Measurements from ENCODE around the gene HPCAL1.

The HPCAL1 gene

DNA sequence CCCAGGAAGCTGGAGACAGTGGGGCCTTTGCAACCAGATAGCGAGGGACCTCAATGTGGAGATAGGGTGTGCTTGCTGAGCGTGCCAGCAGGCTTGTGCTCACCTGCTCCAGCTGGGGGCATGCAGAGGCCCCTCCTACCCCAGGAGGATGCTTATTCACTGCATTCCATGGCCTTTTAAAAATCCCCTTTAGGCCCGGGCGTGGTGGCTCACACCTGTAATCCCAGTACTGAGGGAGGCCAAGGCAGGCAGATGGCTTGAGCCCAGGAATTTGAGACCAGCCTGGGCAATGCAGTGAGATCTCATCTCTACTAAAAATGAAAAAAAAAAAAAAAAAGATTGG, 90.9 kb downstream of the HPCAL1 start:
- no peak for DNase-seq

DNA sequence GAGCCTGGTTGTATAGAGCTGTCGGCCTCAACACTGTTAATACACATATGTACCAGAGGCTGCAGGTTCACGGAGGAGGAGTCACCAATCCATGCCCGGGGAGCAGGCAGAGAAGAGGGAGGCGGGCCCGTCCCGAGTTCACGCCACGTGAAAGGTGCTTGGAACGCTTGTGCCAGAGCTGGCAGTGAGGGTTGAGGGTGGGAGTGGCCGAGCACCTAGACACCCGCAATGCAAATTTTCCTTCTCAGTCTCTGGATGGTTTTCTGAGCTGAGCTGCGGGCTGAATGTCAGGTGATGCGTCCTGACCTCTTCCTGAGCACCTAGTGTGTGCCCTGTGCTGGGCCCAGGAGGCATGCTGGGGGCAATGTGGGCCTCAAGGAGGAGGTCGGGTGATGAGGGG, 93.2 kb downstream of the HPCAL1 start:
- DNase-seq = no peak

DNA sequence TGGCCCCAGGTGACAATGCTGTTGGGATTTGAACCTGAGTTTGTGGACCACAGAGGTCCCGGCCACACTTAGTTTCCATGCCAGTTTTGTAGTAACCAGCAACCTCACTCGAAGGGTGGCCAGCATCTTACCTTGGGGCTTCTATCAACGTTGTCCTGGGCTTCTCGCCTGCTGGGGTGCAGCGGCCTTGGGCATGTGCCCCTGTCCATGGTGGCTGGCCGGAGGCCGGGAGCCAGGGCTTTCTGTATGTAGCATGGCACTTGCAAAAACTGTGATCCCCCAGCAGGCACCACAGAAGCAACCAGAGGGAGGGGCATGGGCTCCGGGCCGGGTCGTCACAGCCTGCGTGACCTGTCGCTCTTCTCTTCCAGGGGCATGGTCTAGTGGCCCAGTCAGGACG, 93.8 kb downstream of the HPCAL1 start:
- DNase-seq = no peak

DNA sequence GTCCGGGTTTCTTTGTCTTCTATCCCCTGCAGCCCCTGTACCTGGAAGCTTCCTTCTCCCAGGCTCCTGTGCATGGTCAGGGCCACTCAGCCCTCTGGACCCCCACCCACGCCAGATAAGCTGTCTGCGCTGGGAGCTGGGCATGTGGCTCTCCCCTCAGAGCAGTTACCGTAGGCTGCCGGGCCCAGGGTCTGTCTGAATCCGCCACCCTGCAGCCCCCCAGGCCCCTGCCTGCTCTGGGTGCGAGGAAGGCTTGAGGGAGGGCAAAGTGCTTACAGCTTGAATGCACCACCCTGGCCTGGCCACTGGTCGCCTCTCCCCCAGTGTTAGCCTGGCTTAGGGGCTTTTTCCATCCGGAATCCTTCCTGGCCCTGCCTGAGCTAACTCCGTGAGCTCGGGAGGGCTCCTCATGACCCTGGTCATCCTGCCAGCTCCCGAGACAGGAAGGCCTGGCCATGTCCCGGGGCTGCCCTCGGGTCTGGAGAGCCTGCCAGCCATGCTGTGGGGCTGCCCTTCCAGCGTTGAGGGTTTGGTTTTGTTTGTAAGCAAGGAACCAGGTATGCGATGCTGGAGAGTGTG, 94.7 kb downstream of the HPCAL1 start:
- DNase-seq = no peak

DNA sequence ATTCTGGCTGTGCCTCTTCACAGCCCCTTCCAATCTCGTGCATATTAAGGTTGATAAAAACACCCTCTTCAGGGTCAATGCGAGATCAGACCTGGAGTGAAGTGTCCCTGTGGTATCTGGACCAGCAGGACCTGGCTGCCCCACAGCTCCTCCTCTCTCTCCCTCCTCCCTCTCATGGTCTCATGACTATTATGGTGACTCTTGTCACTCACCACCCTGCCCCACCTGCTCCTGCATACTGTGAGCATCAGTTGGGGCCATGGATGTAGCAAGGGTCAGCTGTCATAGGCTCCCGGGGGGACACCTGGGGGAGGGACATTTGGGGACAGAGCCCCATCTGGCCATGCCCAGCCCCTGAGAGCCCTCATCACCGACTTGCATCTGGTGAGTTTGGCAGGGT, 95.2 kb downstream of the HPCAL1 start:
- no peak for DNase-seq

DNA sequence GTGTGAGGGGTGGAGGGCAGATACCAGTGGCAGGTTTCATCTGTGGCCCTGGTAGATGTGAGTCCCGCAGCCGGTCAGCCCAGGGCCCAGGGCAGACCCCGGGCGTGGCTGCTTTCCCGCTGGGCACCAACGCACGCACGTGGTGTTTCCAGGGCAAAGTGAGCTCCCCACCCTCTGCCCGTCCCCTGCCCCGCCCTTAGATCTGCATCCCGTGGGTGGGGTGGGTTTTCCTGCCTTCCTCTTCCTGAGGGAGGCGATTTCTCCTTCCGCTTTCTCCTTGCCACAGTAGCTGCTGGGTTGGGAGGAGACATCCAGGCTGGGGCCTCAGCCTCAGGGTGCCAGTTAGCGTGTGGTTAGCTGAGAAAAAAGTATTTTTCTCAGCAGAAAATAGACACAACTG, 95.8 kb downstream of the HPCAL1 start:
- DNase-seq = no peak

DNA sequence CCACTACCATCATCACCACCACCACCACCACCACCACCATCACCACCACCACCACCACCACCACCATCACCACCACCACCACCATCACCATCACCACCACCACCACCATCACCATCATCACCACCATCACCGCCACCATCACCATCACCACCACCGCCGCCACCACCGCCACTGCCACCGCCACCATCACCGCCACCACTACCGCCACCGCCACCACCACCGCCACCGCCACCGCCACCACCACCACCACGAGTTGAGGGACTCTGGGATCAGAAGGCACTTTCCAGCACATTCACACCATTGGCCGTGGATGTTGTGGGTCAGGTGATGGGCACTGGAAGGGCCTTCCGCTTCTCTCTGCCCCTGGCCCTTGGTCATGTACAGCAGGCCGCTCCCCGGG, 96.7 kb downstream of the HPCAL1 start:
- no peak for DNase-seq

DNA sequence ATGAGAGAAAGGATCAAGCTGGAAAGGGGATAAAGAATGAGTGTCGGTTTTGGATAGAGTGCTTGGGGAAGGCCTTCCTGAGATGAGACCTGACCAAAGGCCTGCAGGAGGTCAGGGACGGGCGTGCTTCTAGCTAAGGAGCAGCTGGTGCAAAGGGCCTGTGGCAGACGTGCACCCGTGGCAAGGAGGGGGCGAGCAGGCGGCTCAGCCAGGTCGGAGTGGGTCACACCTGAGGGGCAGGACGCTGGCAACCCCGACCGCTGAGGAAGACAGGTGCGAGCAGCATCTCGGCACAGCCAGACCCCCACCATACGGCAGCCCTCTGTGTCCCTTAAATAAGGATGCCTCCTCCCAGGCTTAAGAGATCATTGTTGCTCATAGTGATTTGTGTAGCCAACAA, 97.3 kb downstream of the HPCAL1 start:
- DNase-seq = no peak

DNA sequence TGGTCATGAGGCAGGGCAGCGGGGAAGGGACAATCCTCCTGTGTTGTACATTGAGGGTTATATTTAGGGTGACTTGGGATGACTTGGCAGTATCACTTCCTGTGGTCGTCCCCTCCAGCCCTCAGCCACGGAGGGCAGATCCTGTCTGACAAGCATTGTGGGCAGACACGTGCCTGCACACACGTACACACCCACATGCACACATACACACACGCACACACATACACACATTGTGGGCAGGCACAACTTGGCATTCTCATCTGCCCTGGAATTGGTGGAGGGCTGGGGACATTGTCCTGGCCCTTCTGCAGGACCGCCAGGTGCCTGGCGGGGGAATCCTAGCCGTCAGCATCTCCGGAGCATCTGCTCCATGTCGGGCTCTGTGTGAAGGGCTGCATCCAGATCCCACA, 97.9 kb downstream of the HPCAL1 start:
- DNase-seq = no peak

DNA sequence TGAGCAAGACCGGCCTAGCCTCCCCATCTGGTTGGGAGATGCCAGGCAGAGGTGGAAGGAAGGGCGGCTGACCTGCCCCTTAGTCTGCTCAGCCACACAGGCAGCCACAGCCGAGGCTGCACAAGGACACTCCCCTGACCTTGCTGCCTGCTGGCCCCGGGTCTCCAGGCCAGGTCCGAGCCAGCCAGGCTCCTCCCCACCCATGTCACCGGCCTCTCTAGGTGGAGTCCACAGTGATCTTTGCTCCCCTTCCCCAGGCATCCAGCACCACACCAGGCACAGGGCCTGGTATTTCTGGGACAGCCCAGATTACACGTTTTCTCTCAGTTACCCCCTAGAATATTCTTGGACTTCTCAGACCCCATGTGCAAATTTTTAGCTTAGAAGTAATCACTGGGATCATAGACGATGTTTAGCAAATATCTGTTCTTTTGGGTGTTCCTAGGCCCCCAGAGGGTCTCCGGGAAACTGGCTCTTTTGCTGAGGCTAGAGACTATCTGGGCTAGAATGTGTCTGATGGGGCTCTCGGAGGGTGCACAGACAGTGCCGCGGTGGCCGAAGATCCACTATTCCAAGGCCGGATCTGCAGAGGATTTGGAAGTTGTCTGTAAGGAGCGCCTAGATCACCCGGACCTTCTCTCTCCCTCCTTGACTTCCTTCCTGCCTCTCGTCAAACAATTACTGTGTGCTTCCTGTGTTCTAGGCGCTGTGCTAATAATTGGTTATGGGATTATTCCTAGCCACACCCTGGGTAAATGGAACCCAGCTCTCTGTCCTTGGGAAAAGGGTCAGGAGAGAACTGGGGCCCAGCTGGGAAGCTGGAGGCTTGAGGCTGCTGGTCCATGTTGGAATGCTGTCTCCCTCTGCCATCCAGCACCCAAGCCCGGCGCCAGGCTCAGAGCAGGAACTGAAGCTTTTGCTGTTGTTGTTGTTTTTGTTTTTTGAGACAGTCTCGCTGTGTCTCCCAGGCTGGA, 98.6 kb downstream of the HPCAL1 start:
- DNase-seq = no peak

DNA sequence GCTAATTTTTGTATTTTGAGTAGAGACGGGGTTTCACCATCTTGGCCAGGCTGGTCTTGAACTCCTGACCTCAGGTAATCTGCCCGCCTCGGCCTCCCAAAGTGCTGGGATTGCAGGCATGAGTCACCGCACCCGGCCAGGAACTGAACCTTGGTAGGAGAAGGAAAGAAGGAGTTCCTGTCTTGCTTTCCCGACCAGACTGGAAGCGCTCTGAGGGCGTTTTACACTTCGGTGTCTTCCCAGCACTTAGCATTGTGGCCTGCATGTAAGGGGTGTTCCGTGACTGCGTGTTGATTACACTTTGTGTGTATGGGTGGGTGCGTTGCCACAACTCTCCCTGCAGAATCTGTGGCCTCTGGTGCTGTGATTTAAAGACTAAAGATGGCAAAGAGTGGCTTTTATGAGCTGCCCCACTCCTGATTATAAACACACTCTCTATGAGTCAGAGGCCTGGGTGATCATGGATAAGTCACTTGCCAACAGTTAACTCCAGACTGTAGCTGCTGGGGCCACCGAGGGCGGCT, 99.4 kb downstream of the HPCAL1 start:
- no peak for DNase-seq

DNA sequence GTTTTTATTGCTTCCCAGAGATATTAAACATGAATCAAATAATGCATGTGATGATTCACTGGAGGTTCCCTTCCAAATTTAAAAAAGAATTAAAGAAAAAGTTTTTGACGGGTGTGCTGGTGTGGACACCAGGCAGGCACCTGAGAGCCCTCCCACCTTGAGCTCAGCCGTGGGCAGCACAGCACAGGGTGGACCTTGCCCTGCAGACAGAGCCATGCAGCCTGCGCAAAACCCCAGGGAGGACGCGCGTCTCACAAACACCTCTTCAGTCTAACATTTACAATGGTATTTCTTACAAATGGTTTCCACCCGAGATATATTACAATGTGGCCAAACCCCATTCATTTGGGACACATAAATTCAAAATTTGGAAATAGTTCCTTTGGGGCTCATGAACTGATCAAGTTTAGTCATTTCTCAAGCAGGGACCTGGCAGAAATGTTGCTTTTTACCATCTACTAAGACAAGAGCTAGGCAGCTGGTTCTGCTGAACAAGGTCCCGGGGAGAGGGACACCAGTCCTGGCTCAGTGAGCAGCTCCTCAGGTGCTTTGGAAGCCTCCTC, 100.0 kb downstream of the HPCAL1 start:
- no peak for DNase-seq

DNA sequence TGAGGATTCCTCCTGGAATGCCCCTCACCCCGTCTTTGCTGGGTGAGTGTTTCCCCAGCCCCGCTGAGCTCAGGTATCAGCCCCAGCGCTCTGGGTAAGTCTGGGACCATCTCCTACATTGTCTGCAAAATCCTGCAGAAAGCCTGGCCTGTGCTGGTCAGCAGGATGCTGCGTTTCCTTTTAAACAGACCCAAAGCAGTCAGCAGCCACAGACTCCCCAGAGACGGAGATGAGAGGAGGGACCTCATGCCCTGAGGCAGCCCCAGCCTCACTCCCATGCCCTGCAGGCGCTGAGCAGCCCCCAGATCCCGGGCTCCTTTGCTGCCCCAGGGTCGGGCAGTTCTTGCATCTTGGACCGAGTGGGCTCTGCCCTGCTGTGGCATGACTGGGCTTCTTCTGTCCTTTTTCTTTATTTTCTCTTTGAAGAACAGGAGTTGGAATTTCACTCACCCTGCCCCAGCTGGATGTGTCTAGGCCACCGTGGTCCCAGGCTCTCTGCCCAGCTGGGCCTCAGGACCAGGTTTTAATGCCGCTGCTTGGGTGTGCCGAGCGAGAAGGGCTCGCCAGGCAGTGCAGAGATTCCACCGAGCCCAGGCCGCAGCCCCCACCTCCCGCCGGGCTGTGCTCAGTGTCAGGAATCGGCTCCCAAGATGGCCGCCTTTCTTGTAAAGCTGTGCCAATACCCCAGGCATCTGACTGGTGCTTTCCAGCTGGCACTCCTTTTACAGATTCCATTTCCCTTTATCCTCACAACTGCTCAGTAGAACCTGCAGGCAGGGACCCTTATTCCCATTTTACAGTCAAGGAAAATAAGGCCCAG, 101.8 kb downstream of the HPCAL1 start:
- no peak for DNase-seq

DNA sequence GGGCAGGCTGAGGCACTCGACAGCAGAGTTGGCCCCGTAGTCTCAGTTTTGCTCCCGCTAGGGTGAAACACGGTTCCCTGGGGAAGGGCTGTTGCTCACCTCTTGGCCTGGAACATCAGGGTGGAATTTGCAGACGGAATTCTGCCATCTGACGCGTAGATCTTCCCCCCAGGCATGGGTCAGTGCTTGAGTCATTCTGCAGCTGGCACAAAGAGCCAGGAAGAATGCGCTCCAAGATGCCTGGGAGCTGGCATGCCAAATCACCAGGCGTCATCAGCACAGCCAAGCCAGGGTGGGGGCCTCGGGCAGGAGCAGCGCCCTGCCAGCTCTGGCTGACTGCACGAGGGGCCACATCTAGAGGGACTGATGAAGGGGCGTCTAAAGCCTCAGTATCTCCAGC, 102.7 kb downstream of the HPCAL1 start:
- DNase-seq = no peak

DNA sequence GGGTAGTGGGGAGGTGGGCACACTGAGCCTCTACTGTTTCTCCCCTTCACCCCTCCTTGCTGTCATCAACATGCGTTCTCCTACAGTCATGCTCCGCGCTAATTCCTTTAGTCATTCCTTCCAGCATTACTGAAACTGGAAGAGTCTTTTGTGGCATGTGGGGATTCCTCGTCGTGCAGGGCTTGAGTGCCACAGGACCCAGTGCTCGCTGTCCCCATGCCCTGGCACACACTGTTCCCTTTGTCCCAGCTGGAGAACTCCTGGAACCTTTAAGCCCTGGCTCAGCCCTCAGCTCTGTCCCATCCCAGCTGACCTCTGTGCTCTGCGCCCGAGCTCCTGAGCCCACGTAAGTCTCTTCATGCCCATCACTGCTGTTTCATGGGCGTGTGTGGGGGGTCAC, 103.3 kb downstream of the HPCAL1 start:
- DNase-seq = no peak

DNA sequence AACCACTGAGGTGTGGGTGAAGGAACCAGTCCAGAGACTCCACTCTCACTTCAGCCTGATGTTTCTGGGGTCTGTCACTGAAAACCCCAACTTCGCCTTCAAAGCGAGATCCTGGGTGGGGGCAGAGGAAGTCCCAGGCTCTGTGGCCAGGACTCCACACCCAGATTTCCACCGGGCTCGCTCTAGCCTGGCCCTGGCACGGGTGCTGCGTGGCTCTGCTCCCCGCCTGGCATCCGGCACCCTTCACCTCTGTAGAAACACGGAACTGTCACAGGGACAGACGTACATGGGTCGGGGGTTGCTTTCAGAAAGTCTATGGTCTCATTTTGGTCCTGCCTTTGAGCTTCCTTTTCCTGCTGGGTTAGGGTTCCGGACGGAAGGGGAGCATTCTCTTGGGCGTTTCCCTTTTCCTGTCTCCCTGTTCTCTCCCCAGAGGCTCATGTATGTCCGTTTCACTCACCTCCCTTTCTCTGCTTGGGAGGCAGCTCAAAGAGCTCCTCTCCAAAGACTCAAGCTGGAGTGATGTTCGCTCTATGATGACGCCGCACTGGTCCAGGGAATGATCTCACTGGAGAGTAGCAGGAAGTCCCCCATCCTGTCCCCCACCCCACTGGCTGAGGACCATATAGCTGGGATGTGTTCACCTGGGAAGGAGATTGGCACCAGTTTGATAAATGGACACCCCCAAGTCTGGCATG, 103.9 kb downstream of the HPCAL1 start:
- DNase-seq = no peak

DNA sequence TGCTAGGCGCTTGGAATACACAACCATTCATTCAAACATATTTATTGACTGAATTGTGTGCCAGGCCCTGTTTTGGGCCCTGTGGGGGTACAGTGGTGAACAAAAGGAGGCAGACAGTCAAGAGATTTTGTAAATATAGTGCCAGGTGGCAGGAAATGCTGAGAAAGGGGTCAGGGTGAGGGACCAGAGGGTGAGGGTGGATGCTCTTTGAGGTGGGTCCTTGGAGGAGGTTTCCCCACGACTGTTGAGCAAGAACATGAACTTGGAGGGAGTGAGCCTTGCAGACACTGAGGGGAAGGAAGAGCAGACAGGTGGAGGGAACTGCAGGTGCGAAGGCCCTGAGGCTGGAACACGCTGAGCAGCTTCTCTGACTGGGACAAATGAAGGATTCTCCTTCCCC, 104.7 kb downstream of the HPCAL1 start:
- no peak for DNase-seq

DNA sequence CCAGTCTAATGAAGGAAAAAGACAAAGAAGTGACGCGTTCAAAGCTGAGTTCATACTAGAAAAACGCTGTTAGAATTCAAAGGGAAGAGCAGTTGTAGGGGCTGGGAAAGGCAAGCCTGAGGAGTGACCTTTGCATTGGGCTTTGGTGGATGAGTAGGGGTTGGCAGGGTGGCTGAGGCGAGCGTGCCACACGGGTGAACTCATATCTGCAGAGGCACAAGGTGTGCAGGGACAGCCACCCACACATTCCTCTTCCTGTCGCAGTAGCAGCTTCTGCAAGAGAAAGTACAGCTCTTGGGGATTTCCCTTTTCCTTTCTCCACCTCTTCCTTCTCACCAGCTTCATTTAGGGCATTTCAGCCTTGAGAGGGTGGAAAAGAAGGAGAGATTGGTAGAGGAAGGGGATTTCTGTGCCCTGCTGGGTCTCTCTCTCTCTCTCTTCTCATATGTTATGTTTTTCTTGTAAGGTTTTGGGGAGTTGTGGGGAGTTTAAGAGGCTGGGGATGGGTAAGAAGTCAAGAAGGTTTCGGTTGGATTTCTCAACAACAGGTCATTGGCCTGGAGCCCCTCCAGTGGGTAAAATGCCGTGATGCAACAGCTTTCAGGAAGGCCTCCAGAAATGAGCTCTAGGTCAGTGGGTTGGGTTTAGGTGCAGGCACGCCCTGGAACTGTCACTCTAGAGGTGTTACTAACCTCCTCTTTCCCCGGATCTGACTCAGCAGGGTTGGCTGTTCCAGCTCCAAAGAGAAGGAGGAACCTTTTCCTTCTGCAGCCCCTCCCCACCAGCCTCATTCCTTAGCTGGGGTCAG, 105.3 kb downstream of the HPCAL1 start:
- DNase-seq = peak; percentile 38 to 71

DNA sequence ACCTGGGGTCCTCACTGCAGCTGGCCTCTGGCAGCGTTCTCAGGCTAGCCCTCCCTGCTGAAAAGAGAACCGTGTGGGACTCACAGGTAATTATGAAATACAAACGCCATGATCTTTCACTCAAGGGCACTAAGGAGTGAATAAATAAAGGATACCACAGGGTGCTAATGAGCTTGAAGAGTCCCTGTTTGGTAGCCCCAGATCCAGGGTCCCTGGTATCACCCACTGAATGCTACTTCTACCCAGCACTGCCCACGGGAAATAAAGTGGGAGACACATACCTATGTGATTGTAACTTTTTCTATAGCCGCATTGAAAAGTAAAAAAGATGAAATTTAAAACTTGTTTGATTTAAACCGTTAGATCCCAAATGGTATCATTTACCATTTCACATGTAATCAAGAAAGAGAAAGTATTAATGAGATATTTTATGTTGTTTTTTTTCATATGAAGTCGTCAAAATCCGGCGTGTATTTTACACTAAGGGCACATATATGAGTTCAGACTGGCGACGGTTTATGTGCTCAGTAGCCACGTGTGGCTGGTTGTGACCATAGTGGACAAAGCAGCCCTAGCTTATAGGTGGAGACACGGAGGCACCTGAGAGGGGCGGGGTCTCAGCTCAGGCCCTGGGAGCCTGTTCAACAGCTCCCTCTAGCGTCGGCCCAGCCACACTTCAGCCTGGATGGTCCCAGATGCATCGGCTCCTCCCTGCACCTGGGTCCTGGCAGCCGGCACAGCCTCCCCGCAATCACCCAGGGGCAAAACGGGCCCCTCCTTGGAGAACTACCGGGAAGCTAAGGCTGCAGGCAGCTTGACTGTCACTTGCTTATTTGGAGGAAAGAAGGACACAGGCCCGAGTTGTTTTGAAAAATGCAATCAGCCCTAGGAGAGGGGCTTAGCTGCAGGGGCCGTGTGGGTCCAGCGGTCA, 106.2 kb downstream of the HPCAL1 start:
- peak; percentile 91 for DNase-seq

DNA sequence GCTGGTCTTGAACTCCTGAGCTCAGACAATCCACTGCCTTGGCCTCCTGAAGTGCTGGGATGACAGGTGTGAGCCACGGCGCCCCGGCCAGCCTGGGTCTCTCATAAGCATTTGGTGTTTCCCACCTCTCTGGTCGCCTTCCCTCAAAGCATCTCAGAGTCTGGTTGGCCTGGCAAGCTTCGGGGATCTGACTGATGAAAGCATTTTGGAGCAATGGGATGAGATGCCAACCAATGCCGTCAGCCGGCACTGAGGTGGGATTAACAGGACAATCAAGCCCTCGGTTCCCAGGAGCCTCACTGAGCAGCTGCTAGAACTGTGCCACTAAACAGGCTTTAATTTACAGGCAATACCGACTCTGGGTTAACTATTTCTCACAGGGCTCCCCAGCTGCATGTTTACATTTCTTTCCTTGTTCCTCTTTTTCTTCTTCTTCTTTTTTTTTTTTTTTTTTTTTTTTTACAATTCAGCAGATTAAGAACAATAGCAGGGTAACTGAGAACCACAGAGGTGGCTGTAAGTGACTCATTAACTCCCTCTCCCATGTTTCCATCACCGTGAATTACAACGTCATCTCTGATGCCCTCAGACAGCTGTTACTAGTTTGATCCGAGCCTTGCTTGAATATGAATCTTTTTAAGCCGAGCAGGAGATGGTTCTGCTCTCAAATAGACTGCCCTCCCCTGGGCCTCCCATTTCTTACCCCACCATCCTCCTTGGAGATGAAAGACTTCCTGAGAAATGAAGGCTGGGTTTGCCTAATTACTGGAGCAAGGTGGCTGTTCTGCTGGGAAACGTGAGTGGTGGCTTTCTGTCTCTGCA, 107.5 kb downstream of the HPCAL1 start:
- DNase-seq = no peak

All from SHP77 (cell line).